MCF 10A (cell line): ENCODE results near the gene DAB1. TPM values are rescaled to one million over a fixed set of nuclear protein-coding genes. Genes with fewer than 3 reads are reported as not detected.

ENCODE experiments used
- Bru-seq: library from RNA; stranded (reverse); fragments of 400-500 nt; gene quantifications from one replicate; lab custom pipeline; 2021; lab: Mats Ljungman, UMichigan
- BruChase-seq, 2 experiments: library from RNA; stranded (reverse); fragments of 400-500 nt; gene quantifications; one replicate each; lab custom pipeline; 2021; lab: Mats Ljungman, UMichigan
- BruUV-seq: library from RNA; stranded (reverse); fragments of 400-500 nt; replicated peaks from 2 replicates; lab custom pipeline; 2021; lab: Mats Ljungman, UMichigan
- CTCF ChIA-PET: fragments of 300-600 bp; sonication (Branson Sonifier 250); formaldehyde crosslinking; extraction: SDS; loops from one replicate; lab custom pipeline; 2021; ENCODE audit warnings: antibody characterized with exemption, inconsistent platforms; lab: Yijun Ruan, JAX
- POLR2A ChIA-PET: fragments of 300-600, 350-650 bp; sonication (Branson Sonifier 250); formaldehyde crosslinking; extraction: SDS; loops from one replicate; lab custom pipeline; 2020; ENCODE audit warnings: antibody characterized with exemption, inconsistent platforms; lab: Yijun Ruan, JAX
- DNase-seq: peaks from one replicate; pipeline ENCODE4 v3.0.0-alpha.2; 2018; ENCODE audit not compliant: unreplicated experiment
- H3K27ac Mint-ChIP-seq: one replicate; pipeline ENCODE4 v1.8.0; 2022; ENCODE audit warnings: mild to moderate bottlenecking, low read depth, mixed read lengths; ENCODE audit not compliant: unreplicated experiment
- H3K27me3 Mint-ChIP-seq: one replicate; pipeline ENCODE4 v1.8.0; 2022; ENCODE audit warnings: mixed read lengths; ENCODE audit not compliant: insufficient read depth, unreplicated experiment
- H3K36me3 Mint-ChIP-seq: one replicate; pipeline ENCODE4 v1.8.0; 2022; ENCODE audit warnings: mild to moderate bottlenecking, moderate library complexity, mixed read lengths; ENCODE audit not compliant: insufficient read depth, unreplicated experiment
- H3K4me1 Mint-ChIP-seq: one replicate; pipeline ENCODE4 v1.8.0; 2022; ENCODE audit warnings: mixed read lengths; ENCODE audit not compliant: insufficient read depth, unreplicated experiment
- H3K4me3 Mint-ChIP-seq: one replicate; pipeline ENCODE4 v1.8.0; 2022; ENCODE audit warnings: mild to moderate bottlenecking, moderate library complexity, mixed read lengths; ENCODE audit not compliant: unreplicated experiment
- H3K9me3 Mint-ChIP-seq: one replicate; pipeline ENCODE4 v1.8.0; 2022; ENCODE audit warnings: mixed read lengths; ENCODE audit not compliant: unreplicated experiment
- CTCF ChIP-seq: fragments of 200-600 bp; IDR thresholded peaks from one replicate; pipeline ENCODE4 v1.8.0; 2022; ENCODE audit warnings: antibody characterized with exemption, mild to moderate bottlenecking; ENCODE audit not compliant: unreplicated experiment
- intact Hi-C: fragments of 100-400 bp; cut with micrococcal nuclease; formaldehyde crosslinking; loops from 2 replicates; pipeline ENCODE4 v1.14.1; 2022
- long read RNA-seq: library from polyadenylated mRNA; stranded (forward); transcript quantifications from one replicate; pipeline ENCODE4 v2.0.0, GENCODE V29; 2022
- total RNA-seq: library from RNA; stranded (reverse); gene quantifications from 2 replicates; pipeline ENCODE4 v1.2.3, GENCODE V29; 2022

Gene DAB1
- total RNA-seq (not detected in 2 replicates), Bru-seq, nascent RNA (percentile 0 among the genes with signal in this experiment), BruChase-seq, experiment 1, labeled RNA remaining after a 6-hour chase (percentile 1 among the genes with signal in this experiment), BruChase-seq, experiment 2, labeled RNA remaining after a 2-hour chase (percentile 1 among the genes with signal in this experiment)
- long read RNA-seq, partial matches to known transcripts, result 0 of 1 reads
- long read RNA-seq, other reads (novel, unspliced or antisense), result 1 of 1 reads

- intact Hi-C loops, result loop anchor here (5.0 kb wide), 1 partner anchor 739 kb away; no protein-coding TSS in a partner anchor
- Mint-ChIP-seq H3K4me3 (peak within 1 kb of the TSS; percentile 60), H3K9me3 (no peaks in the 10 kb centered on the region), H3K36me3 (no peaks in the 10 kb centered on the region), H3K27me3 (peaks cover 74% of the 10 kb centered on the region), H3K4me1 (peaks cover 8% of the 10 kb centered on the region), H3K27ac (no peak within 1 kb of the TSS)
- ChIA-PET CTCF (interaction anchor here (0.6 kb wide), 1 partner anchor 183 kb away, joined by 6 read pairs; no protein-coding TSS in a partner anchor), POLR2A (interaction anchor here (0.6 kb wide), 1 partner anchor 152 kb away, joined by 3 read pairs; no protein-coding TSS in a partner anchor)
- DNase-seq, result no peak
- no TSS peak for BruUV-seq
- TF ChIP-seq CTCF, result no peak
Observed at GRCh38 chr1:57423656-57424211, at the start of gene DAB1. Gene DAB1, minus strand, starts transcription at chr1:57424060. Its CDS starts 133,030 bp downstream, at chr1:57291030.

GRCh38 chr1:57473448-57473847 is 49.6 kb upstream of the DAB1 start:
- CTCF ChIA-PET, result no interaction called here
- TF ChIP-seq CTCF, result no peak
- intact Hi-C loops, result no loop called here
- POLR2A ChIA-PET, result no interaction called here
- Mint-ChIP-seq H3K27ac (no peak overlapping the region), H3K4me1 (no peaks in the 10 kb centered on the region), H3K27me3 (peaks cover 1% of the 10 kb centered on the region), H3K36me3 (peaks cover 8% of the 10 kb centered on the region), H3K9me3 (no peaks in the 10 kb centered on the region), H3K4me3 (no peak overlapping the region)
- no TSS peak for BruUV-seq
- no peak for DNase-seq

GRCh38 chr1:57471995-57472394 is 48.1 kb upstream of the DAB1 start:
- no peaks in the 10 kb centered on the region for H3K4me1 Mint-ChIP-seq
- no peak overlapping the region for H3K4me3 Mint-ChIP-seq
- ChIA-PET CTCF (no interaction called here), POLR2A (no interaction called here)
- no peak for TF ChIP-seq CTCF
- DNase-seq, result no peak
- peaks cover 13% of the 10 kb centered on the region for H3K27me3 Mint-ChIP-seq
- H3K36me3 Mint-ChIP-seq, result peaks cover 8% of the 10 kb centered on the region
- H3K27ac Mint-ChIP-seq, result no peak overlapping the region
- intact Hi-C loops, result no loop called here
- BruUV-seq, result no TSS peak
- no peaks in the 10 kb centered on the region for H3K9me3 Mint-ChIP-seq

- Mint-ChIP-seq H3K4me3 (no peak overlapping the region), H3K9me3 (no peaks in the 10 kb centered on the region), H3K27ac (no peak overlapping the region), H3K27me3 (peaks cover 13% of the 10 kb centered on the region), H3K4me1 (no peaks in the 10 kb centered on the region), H3K36me3 (peaks cover 8% of the 10 kb centered on the region)
- CTCF ChIA-PET, result no interaction called here
- BruUV-seq, result no TSS peak
- POLR2A ChIA-PET, result no interaction called here
- DNase-seq, result no peak
- no peak for TF ChIP-seq CTCF
- intact Hi-C loops, result no loop called here
Observed at GRCh38 chr1:57470036-57470435, 46.2 kb upstream of the DAB1 start.
